ENCODE results near the gene CXCL14.
A peak's percentile ranks its signal among the peaks of the same experiment; 100 is the strongest.

CXCL14 gene

DNA sequence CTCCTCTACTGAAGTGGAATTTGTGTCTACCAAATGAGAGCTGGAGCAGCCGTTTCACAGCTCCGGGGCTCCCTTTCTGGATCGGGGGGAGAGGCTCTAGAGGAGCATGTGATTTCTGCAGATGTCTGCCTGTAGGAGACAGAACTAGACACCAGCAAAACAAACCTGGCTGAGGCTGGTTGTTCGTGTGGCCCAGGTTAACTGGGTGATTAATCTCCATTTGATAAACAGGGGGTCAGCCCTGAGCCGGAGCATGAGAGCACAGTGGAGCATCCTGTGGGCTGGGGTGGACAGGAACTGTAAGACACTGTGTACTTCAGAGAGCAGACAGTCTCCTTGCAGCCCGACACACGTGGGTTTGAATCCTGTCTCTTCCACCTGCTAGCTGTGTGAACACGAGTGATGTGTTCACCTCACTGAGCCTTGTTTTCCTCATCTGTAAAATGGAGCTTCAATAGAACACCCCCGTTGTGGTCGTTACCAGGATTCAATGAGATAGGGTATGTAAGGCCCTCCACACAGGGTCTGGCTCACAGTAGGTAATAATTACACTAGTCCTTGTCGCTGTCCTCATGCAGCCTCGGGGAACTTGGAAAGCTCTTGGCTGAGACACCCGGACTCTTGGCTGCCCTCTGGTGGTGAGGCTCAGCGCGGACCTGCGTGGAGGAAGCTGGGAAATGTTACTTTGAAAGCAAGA is 12.9 kb downstream of the CXCL14 start:
- TF ChIP-seq CTCF (conservative IDR thresholded peaks at IDR 0.05; ENCODE audit: low read depth, low read length), result peak; percentile 97
- no peak overlapping the region for H3K4me3 ChIP-seq (ENCODE audit: low read depth, low read length)
- DNase-seq (ENCODE audit: low read depth), result peak; percentile 71

DNA sequence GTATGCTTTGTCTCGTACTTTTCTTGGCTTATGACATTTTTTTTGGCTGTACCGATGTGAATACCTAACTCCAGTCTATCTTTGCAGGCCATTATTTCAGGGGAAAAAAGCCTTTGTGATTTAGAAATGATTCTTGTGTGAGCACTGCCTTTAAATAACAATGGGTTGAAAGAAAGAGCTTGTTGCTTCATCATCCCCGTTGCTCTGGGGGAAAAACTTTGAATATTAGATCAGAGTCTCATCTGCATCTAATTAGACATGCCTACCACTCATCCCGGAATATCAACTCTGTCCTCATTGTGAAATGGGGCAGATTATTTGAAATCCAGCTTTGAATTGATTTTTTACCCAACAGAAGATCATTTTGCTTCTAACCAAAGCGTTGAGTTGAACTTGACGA is 13.5 kb downstream of the CXCL14 start:
- no peak for DNase-seq (ENCODE audit: low read depth)
- no peak overlapping the region for H3K4me3 ChIP-seq (ENCODE audit: low read depth, low read length)
- no peak for TF ChIP-seq CTCF (conservative IDR thresholded peaks at IDR 0.05; ENCODE audit: low read depth, low read length)

- TF ChIP-seq CTCF (conservative IDR thresholded peaks at IDR 0.05; ENCODE audit: low read depth, low read length), result no peak
- no peak for DNase-seq (ENCODE audit: low read depth)
- no peak overlapping the region for H3K4me3 ChIP-seq (ENCODE audit: low read depth, low read length)
These were observed 14.5 kb downstream of the CXCL14 start for GRCh38 chr5:135564331-135564730.

- H3K4me3 ChIP-seq (ENCODE audit: low read depth, low read length), result no peak overlapping the region
- DNase-seq (ENCODE audit: low read depth), result no peak
- TF ChIP-seq CTCF (conservative IDR thresholded peaks at IDR 0.05; ENCODE audit: low read depth, low read length), result no peak
These were observed 17.5 kb downstream of the CXCL14 start for GRCh38 chr5:135561266-135561665.

DNA sequence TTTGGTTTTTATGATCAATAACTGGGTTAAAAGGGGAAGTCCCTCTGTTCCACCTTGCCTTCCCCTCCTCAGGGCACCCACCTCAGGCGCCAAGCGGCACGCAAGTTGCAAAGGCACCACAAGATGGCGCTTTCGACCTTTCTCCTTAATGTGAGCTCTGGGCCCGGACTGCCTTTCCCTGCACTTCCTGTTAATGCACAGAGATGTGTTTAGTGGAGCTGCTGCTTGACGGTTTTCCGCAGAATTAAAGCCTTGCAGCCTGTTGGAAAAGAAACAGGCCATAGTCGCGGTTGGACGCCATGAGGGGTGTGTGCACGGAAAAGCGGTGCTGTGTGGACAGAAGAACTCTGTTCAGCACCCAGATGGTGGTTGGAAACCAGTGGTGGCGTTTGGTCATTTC is 17.9 kb downstream of the CXCL14 start:
- peak; percentile 86 for DNase-seq (ENCODE audit: low read depth)
- no peak overlapping the region for H3K4me3 ChIP-seq (ENCODE audit: low read depth, low read length)
- TF ChIP-seq CTCF (conservative IDR thresholded peaks at IDR 0.05; ENCODE audit: low read depth, low read length), result peak; percentile 96

GRCh38 chr5:135559354-135559753 is 19.4 kb downstream of the CXCL14 start:
- no peak overlapping the region for H3K4me3 ChIP-seq (ENCODE audit: low read depth, low read length)
- TF ChIP-seq CTCF (conservative IDR thresholded peaks at IDR 0.05; ENCODE audit: low read depth, low read length), result no peak
- peak; percentile 31 for DNase-seq (ENCODE audit: low read depth)
